GM12878 (cell line): ENCODE measurements around the gene NHEJ1. TPM values are rescaled to one million over a fixed set of nuclear protein-coding genes. Genes with fewer than 3 reads are reported as not detected.

Source experiments
- ATAC-seq: fragments of 200-7000 bp; cut with Tn5 transposase; 3 replicates; pipeline ENCODE4 v1.9.1; 2020; ENCODE audit warnings: mild to moderate bottlenecking, moderate library complexity
- BruUV-seq: library from RNA; stranded (reverse); fragments of 400-500 nt; replicated peaks from 2 replicates; lab custom pipeline; 2021; lab: Mats Ljungman, UMichigan
- CTCF ChIA-PET: fragments of 300-600 bp; sonication (Branson Sonifier 250); formaldehyde crosslinking; extraction: SDS; loops from one replicate; lab custom pipeline; 2021; ENCODE audit warnings: inconsistent platforms; lab: Yijun Ruan, JAX
- POLR2A ChIA-PET: fragments of 350-600 bp; formaldehyde crosslinking; extraction: SDS; loops from one replicate; lab custom pipeline; 2021; ENCODE audit warnings: inconsistent platforms; lab: Charles Lee
- RAD21 ChIA-PET: fragments of 300-600 bp; sonication (Branson Sonifier 250); formaldehyde crosslinking; loops from one replicate; lab custom pipeline; 2023; ENCODE audit warnings: antibody characterized with exemption; ENCODE audit not compliant: unreplicated experiment; lab: Charles Lee
- SMC1A ChIA-PET: fragments of 300-600 bp; sonication (Branson Sonifier 250); formaldehyde crosslinking; loops from one replicate; lab custom pipeline; 2023; ENCODE audit not compliant: unreplicated experiment, uncharacterized antibody; lab: Charles Lee
- DNase-seq: peaks from one replicate; pipeline ENCODE4 v3.0.0-alpha.2; 2011; ENCODE audit warnings: low read depth, low spot score
- FAIRE-seq: peaks from 3 replicates; lab custom pipeline; 2011; peaks lifted over from hg19 to GRCh38; lab: Jason Lieb, UNC
- H2AFZ ChIP-seq: 2 replicates; pipeline ENCODE4 v1.6.0; 2011; ENCODE audit warnings: low read depth, low read length, control low read depth; ENCODE audit not compliant: control insufficient read depth
- H3K27ac ChIP-seq: 2 replicates; pipeline ENCODE4 v1.5.1; 2011; ENCODE audit warnings: control low read depth; ENCODE audit not compliant: control insufficient read depth, insufficient read depth
- H3K27me3 ChIP-seq, 2 experiments: replicated peaks in 1 of 2; 2 replicates each; pipeline versions ENCODE4 v1.6.0 to v1.6.1; 2011; ENCODE audit warnings: low read length in 1 of 2; ENCODE audit not compliant: control insufficient read depth in 2 of 2, insufficient read depth in 2 of 2
- H3K36me3 ChIP-seq, 2 experiments: 2 replicates each; pipeline ENCODE4 v1.5.1; 2011; ENCODE audit warnings: low read length in 1 of 2; ENCODE audit not compliant: control insufficient read depth in 2 of 2, insufficient read depth in 2 of 2
- H3K4me1 ChIP-seq: 2 replicates; pipeline ENCODE4 v1.6.1; 2011; ENCODE audit warnings: mild to moderate bottlenecking, low read length, moderate library complexity, mixed read lengths; ENCODE audit not compliant: control insufficient read depth, insufficient read depth
- H3K4me2 ChIP-seq: 2 replicates; pipeline ENCODE4 v1.6.0; 2011; ENCODE audit warnings: control low read depth; ENCODE audit not compliant: control insufficient read depth, insufficient read depth
- H3K4me3 ChIP-seq: fragments of 200-600 bp; sonication (generic); 2 replicates; pipeline ENCODE4 v1.5.1; 2016
- H3K79me2 ChIP-seq: 2 replicates; pipeline ENCODE4 v1.6.0; 2011; ENCODE audit warnings: low read length; ENCODE audit not compliant: control insufficient read depth, insufficient read depth
- H3K9ac ChIP-seq: 2 replicates; pipeline ENCODE4 v1.8.0; 2011; ENCODE audit warnings: low read length, control low read depth, mixed read lengths; ENCODE audit not compliant: control insufficient read depth, insufficient read depth
- H3K9me3 ChIP-seq: replicated peaks from 3 replicates; pipeline ENCODE4 v1.5.1; 2011; ENCODE audit warnings: mild to moderate bottlenecking, low read length; ENCODE audit not compliant: control insufficient read depth, insufficient read depth
- H4K20me1 ChIP-seq: 2 replicates; pipeline ENCODE4 v1.6.0; 2011; ENCODE audit not compliant: control insufficient read depth, insufficient read depth
- BCL11A ChIP-seq: IDR thresholded peaks from 2 replicates; pipeline ENCODE4 v1.6.1; 2011; ENCODE audit warnings: low read depth, low read length
- BHLHE40 ChIP-seq, 2 experiments: fragments of 450-650 bp in 1 of 2; IDR thresholded peaks; 2 replicates each; pipeline ENCODE4 v1.6.1; 2011 to 2017; ENCODE audit warnings: low read depth in 2 of 2, borderline replicate concordance in 1 of 2, improper control_type of control experiment in 1 of 2, low read length in 1 of 2, mild to moderate bottlenecking in 1 of 2
- KAT2A ChIP-seq: conservative IDR thresholded peaks from 2 replicates; pipeline ENCODE4 v1.6.1; 2011; ENCODE audit warnings: low read depth, low read length; ENCODE audit not compliant: control insufficient read depth
- MYB ChIP-seq: fragments of 150-350 bp; IDR thresholded peaks from 2 replicates; pipeline ENCODE4 v1.6.1; 2014; ENCODE audit warnings: mild to moderate bottlenecking, low read depth, low read length, borderline replicate concordance
- NFYB ChIP-seq: IDR thresholded peaks from 2 replicates; pipeline ENCODE4 v1.6.1; 2011; ENCODE audit warnings: low read depth, mild to moderate bottlenecking, low read length, improper control_type of control experiment, moderate library complexity; ENCODE audit not compliant: insufficient read depth
- SKIL ChIP-seq: fragments of 450-650 bp; IDR thresholded peaks from 2 replicates; pipeline ENCODE4 v1.6.1; 2017; ENCODE audit warnings: mild to moderate bottlenecking, low read depth, inconsistent platforms; ENCODE audit not compliant: poor library complexity, severe bottlenecking
- WGBS: methylation state at CpG from one replicate; pipeline ENCODE4 v1.1.6; 2016; ENCODE audit warnings: low lambda C conversion rate; ENCODE audit not compliant: insufficient replicate concordance, insufficient coverage; ENCODE audit errors: missing lambda C conversion rate; 5-methylcytosine and 5-hydroxymethylcytosine counted together
- in situ Hi-C: fragments of 300-500 bp; cut with MboI; formaldehyde crosslinking; loops from 9 replicates; pipeline ENCODE4 v1.14.3; 2018; ENCODE audit warnings: mixed read lengths
- intact Hi-C: fragments of 100-400 bp; cut with micrococcal nuclease; formaldehyde crosslinking; loops from one replicate; pipeline ENCODE4 v1.14.2; 2022; ENCODE audit not compliant: unreplicated experiment
- polyA plus RNA-seq, 11 experiments: library from polyadenylated mRNA; depleted of rRNA in 4 of 11; unstranded in 6 of 11; stranded (reverse) in 5 of 11; fragments of >200 nt; fragmentation: Nextera tagmentation in 4 of 11; fragmentation: Illumina TruSeq in 1 of 11; extraction: Ambion mirVana in 4 of 11; extraction: Trizol in 1 of 11; gene quantifications; 1 replicate in 1 of 11; 2 replicates in 10 of 11; pipeline versions ENCODE4 v1.2.1 to v1.2.3, GENCODE V29; 2011 to 2016; ENCODE audit warnings: inconsistent platforms in 2 of 11, missing spikeins in 2 of 11, low read depth in 1 of 11
- total RNA-seq, 4 experiments: library from RNA; depleted of rRNA in 3 of 4; stranded (reverse); fragments of >200 nt in 3 of 4; fragmentation: Illumina TruSeq in 1 of 4; extraction: Trizol in 1 of 4; gene quantifications; 2 replicates each; pipeline versions ENCODE4 v1.2.1 to v1.2.3, GENCODE V29; 2013 to 2021
- TF ChIP-seq, protein P1 (sequence below): fragments of 150-350 bp; IDR thresholded peaks from 2 replicates; pipeline ENCODE4 v1.6.1; 2014; ENCODE audit warnings: mild to moderate bottlenecking, low read depth, low read length
- TF ChIP-seq, protein P2 (sequence below): fragments of 450-650 bp; IDR thresholded peaks from 2 replicates; pipeline ENCODE4 v1.6.1; 2016; ENCODE audit warnings: mild to moderate bottlenecking, moderate library complexity, borderline replicate concordance

Gene NHEJ1
- total and polyA plus RNA-seq, 10 of the 15 experiments (the other 5 are each of a cell fraction or from before 2014, with no cell fraction given), result 11.8 to 20.2 (median 17.0) TPM

DNA sequence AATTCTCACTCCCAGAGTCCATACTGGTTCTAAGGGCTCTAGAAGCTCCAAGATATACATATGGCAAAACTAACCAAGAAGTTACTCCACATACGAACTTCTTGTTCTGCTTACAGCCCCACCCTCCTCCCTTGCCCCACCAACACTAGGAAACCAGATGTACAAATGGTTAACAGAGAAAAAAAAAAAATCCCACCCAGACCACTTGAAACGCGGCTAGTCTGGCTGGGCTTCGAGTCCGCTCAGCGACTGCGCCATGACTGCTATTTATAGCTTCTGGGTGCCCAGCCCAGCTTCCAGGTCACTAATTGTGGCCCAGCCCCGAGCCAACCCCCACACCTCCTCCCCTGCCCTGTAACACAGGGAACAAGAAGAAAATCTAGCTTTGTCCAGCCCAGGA lies 52.9 kb downstream of the NHEJ1 start:
- TF ChIP-seq SKIL, result no peak
- TF ChIP-seq MYB, result no peak
- TF ChIP-seq BCL11A, result no peak
- TF ChIP-seq BHLHE40 (IDR thresholded peaks at IDR 0.05; ENCODE audit: borderline replicate concordance in 1 of 2, low read depth in 2 of 2, low read length in 1 of 2), result no peak
- TF ChIP-seq, protein P1, sequence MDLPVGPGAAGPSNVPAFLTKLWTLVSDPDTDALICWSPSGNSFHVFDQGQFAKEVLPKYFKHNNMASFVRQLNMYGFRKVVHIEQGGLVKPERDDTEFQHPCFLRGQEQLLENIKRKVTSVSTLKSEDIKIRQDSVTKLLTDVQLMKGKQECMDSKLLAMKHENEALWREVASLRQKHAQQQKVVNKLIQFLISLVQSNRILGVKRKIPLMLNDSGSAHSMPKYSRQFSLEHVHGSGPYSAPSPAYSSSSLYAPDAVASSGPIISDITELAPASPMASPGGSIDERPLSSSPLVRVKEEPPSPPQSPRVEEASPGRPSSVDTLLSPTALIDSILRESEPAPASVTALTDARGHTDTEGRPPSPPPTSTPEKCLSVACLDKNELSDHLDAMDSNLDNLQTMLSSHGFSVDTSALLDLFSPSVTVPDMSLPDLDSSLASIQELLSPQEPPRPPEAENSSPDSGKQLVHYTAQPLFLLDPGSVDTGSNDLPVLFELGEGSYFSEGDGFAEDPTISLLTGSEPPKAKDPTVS, result no peak
- TF ChIP-seq NFYB, result no peak
- TF ChIP-seq, protein P2, sequence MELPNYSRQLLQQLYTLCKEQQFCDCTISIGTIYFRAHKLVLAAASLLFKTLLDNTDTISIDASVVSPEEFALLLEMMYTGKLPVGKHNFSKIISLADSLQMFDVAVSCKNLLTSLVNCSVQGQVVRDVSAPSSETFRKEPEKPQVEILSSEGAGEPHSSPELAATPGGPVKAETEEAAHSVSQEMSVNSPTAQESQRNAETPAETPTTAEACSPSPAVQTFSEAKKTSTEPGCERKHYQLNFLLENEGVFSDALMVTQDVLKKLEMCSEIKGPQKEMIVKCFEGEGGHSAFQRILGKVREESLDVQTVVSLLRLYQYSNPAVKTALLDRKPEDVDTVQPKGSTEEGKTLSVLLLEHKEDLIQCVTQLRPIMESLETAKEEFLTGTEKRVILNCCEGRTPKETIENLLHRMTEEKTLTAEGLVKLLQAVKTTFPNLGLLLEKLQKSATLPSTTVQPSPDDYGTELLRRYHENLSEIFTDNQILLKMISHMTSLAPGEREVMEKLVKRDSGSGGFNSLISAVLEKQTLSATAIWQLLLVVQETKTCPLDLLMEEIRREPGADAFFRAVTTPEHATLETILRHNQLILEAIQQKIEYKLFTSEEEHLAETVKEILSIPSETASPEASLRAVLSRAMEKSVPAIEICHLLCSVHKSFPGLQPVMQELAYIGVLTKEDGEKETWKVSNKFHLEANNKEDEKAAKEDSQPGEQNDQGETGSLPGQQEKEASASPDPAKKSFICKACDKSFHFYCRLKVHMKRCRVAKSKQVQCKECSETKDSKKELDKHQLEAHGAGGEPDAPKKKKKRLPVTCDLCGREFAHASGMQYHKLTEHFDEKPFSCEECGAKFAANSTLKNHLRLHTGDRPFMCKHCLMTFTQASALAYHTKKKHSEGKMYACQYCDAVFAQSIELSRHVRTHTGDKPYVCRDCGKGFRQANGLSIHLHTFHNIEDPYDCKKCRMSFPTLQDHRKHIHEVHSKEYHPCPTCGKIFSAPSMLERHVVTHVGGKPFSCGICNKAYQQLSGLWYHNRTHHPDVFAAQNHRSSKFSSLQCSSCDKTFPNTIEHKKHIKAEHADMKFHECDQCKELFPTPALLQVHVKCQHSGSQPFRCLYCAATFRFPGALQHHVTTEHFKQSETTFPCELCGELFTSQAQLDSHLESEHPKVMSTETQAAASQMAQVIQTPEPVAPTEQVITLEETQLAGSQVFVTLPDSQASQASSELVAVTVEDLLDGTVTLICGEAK, result no peak
- TF ChIP-seq KAT2A, result no peak
- in situ Hi-C loops, result no loop called here
- Histone ChIP-seq H4K20me1 (no peaks in the 10 kb centered on the region), H3K27ac (no peak overlapping the region), H3K36me3 (no peaks in the 10 kb centered on the region; a peak in 1 of 4 replicates), H3K9ac (no peak overlapping the region), H3K9me3 (no peaks in the 10 kb centered on the region), H3K4me3 (no peak overlapping the region), H2AFZ (no peak overlapping the region), H3K27me3 (no peaks in the 10 kb centered on the region), H3K4me1 (no peaks in the 10 kb centered on the region), H3K4me2 (no peak overlapping the region), H3K79me2 (no peaks in the 10 kb centered on the region)
- WGBS, result 67% methylated on average over 8 of the region's 8 CpGs
- ATAC-seq (no peak), DNase-seq (no peak), FAIRE-seq (no peak)
- no TSS peak for BruUV-seq
- POLR2A ChIA-PET, result no interaction called here
- RAD21 ChIA-PET, result no interaction called here
- SMC1A ChIA-PET, result interaction anchor here (1.5 to 1.7 kb wide), 3 partner anchors 12 to 33 kb away, joined by 4 to 10 read pairs (median 4); no protein-coding TSS in a partner anchor
- intact Hi-C loops, result no loop called here
- CTCF ChIA-PET, result interaction anchor here (2.0 to 10.8 kb wide), 3 partner anchors 11 to 46 kb away, joined by 9 to 365 read pairs (median 105); no protein-coding TSS in a partner anchor
